ENCODE data around the gene ABCG2. TPM values are rescaled to one million over a fixed set of nuclear protein-coding genes. Genes with fewer than 3 reads are reported as not detected.

ABCG2 gene
- polyA plus RNA-seq, 1 of the 3 experiments (the other 2 are of a cell fraction) = 0.02 TPM

DNA sequence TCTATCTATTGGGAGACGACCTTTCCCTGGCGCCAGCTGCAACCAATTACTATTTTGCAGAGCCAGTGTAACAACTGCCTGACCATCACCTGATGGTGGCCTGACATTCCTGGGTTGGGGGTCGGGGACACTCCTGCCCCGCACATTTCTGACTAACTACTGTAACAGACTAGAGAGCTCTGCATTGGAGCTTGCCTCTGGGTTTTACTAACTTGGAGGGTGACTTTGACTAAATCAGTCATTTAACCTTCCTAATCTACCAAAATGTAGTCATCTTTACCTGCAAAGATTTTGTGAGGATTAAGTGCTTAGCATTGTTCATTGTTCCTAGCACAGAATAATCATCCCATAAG is 37.5 kb upstream of the ABCG2 start:
- DNase-seq = no peak
- POLR2A ChIA-PET = no interaction called here
- Histone ChIP-seq H3K4me2 (no peak overlapping the region), H3F3A (replicated peaks; ENCODE audit: insufficient read depth) (no peaks in the 10 kb centered on the region), H3K27ac (ENCODE audit: low read depth in 2 of 2, low read length in 1 of 2) (no peak overlapping the region), H2AFZ (ENCODE audit: low read depth) (no peak overlapping the region), H3K79me2 (ENCODE audit: insufficient read depth) (no peaks in the 10 kb centered on the region), H4K20me1 (ENCODE audit: insufficient read depth) (no peaks in the 10 kb centered on the region), H3K9me2 (no peaks in the 10 kb centered on the region), H3K27me3 (ENCODE audit: insufficient read depth) (no peaks in the 10 kb centered on the region), H3K9me3 (no peaks in the 10 kb centered on the region; the same call in 1 of the 2 replicates), H3K36me3 (replicated peaks in 1 of 2; ENCODE audit: control insufficient read depth in 1 of 2, insufficient read depth in 2 of 2, low read length in 1 of 2) (no peaks in the 10 kb centered on the region), H3K4me3 (ENCODE audit: low read depth in 2 of 2, low read length in 1 of 2) (no peak overlapping the region), H3K9ac (no peak overlapping the region), H3K4me1 (ENCODE audit: control insufficient read depth in 1 of 2, insufficient read depth in 2 of 2, low read depth in 1 of 2, low read length in 1 of 2) (no peaks in the 10 kb centered on the region; a peak in 1 of 4 replicates)
- CTCF ChIA-PET = interaction anchor here (1.5 to 3.5 kb wide), 2 partner anchors 16 to 210 kb away, joined by 3 to 16 read pairs; no protein-coding TSS in a partner anchor
- TF ChIP-seq MXI1 (IDR thresholded peaks at IDR 0.05; ENCODE audit: low read depth, low read length) (no peak), GABPA (IDR thresholded peaks at IDR 0.05; ENCODE audit: low read depth) (no peak), FOXM1 (IDR thresholded peaks at IDR 0.05; ENCODE audit: low read depth) (no peak), EP300 (IDR thresholded peaks at IDR 0.05; ENCODE audit: borderline replicate concordance in 1 of 2, low read depth in 1 of 2, low read length in 1 of 2) (no peak)
- TF ChIP-seq, protein P1, sequence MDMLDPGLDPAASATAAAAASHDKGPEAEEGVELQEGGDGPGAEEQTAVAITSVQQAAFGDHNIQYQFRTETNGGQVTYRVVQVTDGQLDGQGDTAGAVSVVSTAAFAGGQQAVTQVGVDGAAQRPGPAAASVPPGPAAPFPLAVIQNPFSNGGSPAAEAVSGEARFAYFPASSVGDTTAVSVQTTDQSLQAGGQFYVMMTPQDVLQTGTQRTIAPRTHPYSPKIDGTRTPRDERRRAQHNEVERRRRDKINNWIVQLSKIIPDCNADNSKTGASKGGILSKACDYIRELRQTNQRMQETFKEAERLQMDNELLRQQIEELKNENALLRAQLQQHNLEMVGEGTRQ (IDR thresholded peaks at IDR 0.05; ENCODE audit: borderline replicate concordance, low read depth, low read length) = no peak
- WGBS (ENCODE audit: low lambda C conversion rate) = 71% methylated on average over 4 of the region's 4 CpGs

DNA sequence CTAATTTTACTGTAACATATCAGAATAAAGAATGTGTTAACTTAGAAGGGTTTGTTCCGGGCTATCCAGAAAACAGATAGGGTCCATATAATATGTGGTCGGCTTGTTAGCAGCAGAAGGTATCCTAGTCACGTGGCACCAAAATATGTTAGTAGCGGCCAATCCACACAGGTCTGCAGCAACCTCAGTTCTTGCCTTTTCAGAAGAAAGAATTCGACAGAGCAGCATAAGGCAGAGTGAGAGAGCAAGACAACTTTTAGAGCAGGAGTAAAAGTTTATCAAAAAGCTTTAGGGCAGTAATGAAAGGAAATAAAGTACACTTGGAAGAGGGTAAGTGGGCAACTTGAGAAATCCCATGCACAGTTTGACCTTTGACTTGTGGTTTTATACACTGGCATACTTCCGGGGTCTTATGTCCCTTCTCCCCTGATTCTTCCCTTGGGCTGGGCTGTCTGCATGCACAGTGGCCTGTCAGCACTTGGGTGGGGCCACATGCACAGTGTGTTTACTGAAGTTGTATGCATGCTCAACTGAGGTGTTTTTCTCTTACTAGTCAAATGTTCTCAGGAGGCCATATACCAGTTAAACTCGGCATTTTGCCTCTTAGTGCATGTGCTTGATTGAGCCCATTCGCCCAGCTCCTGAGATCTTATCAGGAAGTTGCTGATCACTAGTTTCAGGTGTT is 37.0 kb upstream of the ABCG2 start:
- no peaks in the 10 kb centered on the region for H3F3A ChIP-seq (replicated peaks; ENCODE audit: insufficient read depth)
- TF ChIP-seq CHD2 (IDR thresholded peaks at IDR 0.05; ENCODE audit: low read length, partially characterized antibody) (no peak), FOXM1 (IDR thresholded peaks at IDR 0.05; ENCODE audit: low read depth) (no peak), SIN3A (IDR thresholded peaks at IDR 0.05; ENCODE audit: borderline replicate concordance, low read depth, low read length) (no peak), GATA2 (CRISPR knock-in tag; IDR thresholded peaks at IDR 0.05) (no peak), GABPA (IDR thresholded peaks at IDR 0.05; ENCODE audit: low read depth) (no peak), FOXJ3 (CRISPR knock-in tag; IDR thresholded peaks at IDR 0.05) (no peak), MEF2A (IDR thresholded peaks at IDR 0.05; ENCODE audit: borderline replicate concordance, low read depth) (no peak), ELF1 (IDR thresholded peaks at IDR 0.05) (no peak)
- TF ChIP-seq, protein P2, sequence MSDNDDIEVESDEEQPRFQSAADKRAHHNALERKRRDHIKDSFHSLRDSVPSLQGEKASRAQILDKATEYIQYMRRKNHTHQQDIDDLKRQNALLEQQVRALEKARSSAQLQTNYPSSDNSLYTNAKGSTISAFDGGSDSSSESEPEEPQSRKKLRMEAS (IDR thresholded peaks at IDR 0.05; ENCODE audit: low read depth) = no peak
- TF ChIP-seq, protein P3, sequence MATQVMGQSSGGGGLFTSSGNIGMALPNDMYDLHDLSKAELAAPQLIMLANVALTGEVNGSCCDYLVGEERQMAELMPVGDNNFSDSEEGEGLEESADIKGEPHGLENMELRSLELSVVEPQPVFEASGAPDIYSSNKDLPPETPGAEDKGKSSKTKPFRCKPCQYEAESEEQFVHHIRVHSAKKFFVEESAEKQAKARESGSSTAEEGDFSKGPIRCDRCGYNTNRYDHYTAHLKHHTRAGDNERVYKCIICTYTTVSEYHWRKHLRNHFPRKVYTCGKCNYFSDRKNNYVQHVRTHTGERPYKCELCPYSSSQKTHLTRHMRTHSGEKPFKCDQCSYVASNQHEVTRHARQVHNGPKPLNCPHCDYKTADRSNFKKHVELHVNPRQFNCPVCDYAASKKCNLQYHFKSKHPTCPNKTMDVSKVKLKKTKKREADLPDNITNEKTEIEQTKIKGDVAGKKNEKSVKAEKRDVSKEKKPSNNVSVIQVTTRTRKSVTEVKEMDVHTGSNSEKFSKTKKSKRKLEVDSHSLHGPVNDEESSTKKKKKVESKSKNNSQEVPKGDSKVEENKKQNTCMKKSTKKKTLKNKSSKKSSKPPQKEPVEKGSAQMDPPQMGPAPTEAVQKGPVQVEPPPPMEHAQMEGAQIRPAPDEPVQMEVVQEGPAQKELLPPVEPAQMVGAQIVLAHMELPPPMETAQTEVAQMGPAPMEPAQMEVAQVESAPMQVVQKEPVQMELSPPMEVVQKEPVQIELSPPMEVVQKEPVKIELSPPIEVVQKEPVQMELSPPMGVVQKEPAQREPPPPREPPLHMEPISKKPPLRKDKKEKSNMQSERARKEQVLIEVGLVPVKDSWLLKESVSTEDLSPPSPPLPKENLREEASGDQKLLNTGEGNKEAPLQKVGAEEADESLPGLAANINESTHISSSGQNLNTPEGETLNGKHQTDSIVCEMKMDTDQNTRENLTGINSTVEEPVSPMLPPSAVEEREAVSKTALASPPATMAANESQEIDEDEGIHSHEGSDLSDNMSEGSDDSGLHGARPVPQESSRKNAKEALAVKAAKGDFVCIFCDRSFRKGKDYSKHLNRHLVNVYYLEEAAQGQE (IDR thresholded peaks at IDR 0.05; ENCODE audit: low read depth, low read length) = no peak
- TF ChIP-seq, protein P4, sequence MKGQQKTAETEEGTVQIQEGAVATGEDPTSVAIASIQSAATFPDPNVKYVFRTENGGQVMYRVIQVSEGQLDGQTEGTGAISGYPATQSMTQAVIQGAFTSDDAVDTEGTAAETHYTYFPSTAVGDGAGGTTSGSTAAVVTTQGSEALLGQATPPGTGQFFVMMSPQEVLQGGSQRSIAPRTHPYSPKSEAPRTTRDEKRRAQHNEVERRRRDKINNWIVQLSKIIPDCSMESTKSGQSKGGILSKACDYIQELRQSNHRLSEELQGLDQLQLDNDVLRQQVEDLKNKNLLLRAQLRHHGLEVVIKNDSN (IDR thresholded peaks at IDR 0.05; ENCODE audit: borderline replicate concordance, low read depth) = no peak
- TF ChIP-seq, protein P5, sequence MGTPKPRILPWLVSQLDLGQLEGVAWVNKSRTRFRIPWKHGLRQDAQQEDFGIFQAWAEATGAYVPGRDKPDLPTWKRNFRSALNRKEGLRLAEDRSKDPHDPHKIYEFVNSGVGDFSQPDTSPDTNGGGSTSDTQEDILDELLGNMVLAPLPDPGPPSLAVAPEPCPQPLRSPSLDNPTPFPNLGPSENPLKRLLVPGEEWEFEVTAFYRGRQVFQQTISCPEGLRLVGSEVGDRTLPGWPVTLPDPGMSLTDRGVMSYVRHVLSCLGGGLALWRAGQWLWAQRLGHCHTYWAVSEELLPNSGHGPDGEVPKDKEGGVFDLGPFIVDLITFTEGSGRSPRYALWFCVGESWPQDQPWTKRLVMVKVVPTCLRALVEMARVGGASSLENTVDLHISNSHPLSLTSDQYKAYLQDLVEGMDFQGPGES (IDR thresholded peaks at IDR 0.05; ENCODE audit: low read depth, low read length) = no peak
- TF ChIP-seq, protein P6, sequence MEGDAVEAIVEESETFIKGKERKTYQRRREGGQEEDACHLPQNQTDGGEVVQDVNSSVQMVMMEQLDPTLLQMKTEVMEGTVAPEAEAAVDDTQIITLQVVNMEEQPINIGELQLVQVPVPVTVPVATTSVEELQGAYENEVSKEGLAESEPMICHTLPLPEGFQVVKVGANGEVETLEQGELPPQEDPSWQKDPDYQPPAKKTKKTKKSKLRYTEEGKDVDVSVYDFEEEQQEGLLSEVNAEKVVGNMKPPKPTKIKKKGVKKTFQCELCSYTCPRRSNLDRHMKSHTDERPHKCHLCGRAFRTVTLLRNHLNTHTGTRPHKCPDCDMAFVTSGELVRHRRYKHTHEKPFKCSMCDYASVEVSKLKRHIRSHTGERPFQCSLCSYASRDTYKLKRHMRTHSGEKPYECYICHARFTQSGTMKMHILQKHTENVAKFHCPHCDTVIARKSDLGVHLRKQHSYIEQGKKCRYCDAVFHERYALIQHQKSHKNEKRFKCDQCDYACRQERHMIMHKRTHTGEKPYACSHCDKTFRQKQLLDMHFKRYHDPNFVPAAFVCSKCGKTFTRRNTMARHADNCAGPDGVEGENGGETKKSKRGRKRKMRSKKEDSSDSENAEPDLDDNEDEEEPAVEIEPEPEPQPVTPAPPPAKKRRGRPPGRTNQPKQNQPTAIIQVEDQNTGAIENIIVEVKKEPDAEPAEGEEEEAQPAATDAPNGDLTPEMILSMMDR (IDR thresholded peaks at IDR 0.05) = no peak
- H3K27me3 ChIP-seq (ENCODE audit: insufficient read depth) = no peaks in the 10 kb centered on the region
- no peak overlapping the region for H3K27ac ChIP-seq (ENCODE audit: low read depth in 2 of 2, low read length in 1 of 2)
- H3K36me3 ChIP-seq (replicated peaks in 1 of 2; ENCODE audit: control insufficient read depth in 1 of 2, insufficient read depth in 2 of 2, low read length in 1 of 2) = no peaks in the 10 kb centered on the region
- H3K9ac ChIP-seq = no peak overlapping the region
- no peak overlapping the region for H3K4me2 ChIP-seq
- no peaks in the 10 kb centered on the region; a peak in 1 of 4 replicates for H3K4me1 ChIP-seq (ENCODE audit: control insufficient read depth in 1 of 2, insufficient read depth in 2 of 2, low read depth in 1 of 2, low read length in 1 of 2)
- no peak overlapping the region for H3K4me3 ChIP-seq (ENCODE audit: low read depth in 2 of 2, low read length in 1 of 2)
- no peaks in the 10 kb centered on the region for H4K20me1 ChIP-seq (ENCODE audit: insufficient read depth)
- H3K9me3 ChIP-seq = no peaks in the 10 kb centered on the region; the same call in 1 of the 2 replicates
- H2AFZ ChIP-seq (ENCODE audit: low read depth) = no peak overlapping the region
- no peaks in the 10 kb centered on the region for H3K9me2 ChIP-seq
- ChIA-PET POLR2A (no interaction called here), CTCF (interaction anchor here (1.4 to 3.5 kb wide), 3 partner anchors 17 to 210 kb away, joined by 3 to 16 read pairs (median 3); no protein-coding TSS in a partner anchor)
- DNase-seq = no peak
- H3K79me2 ChIP-seq (ENCODE audit: insufficient read depth) = no peaks in the 10 kb centered on the region
- WGBS (ENCODE audit: low lambda C conversion rate) = 73% methylated on average over 8 of the region's 8 CpGs
